Esophagus muscularis mucosa (tissue), 4 donors: Measurements from ENCODE around the gene PDIA2. TPM values are rescaled to one million over a fixed set of nuclear protein-coding genes. Genes with fewer than 3 reads are reported as not detected.
"Not testable (repeated sequence)": the region's sequence is repeated elsewhere in the genome, so short reads cannot be mapped to it uniquely, and the experiment has no call there.

ENCODE experiments used
- DNase-seq: peaks from one replicate; pipeline ENCODE4 v3.0.0-alpha.2; 2017; ENCODE audit errors: extremely low spot score
- H3K27ac ChIP-seq, 4 donors: fragments of 200-600 bp; sonication (generic); replicated peaks in 1 of 4; 1 replicate in 3 of 4; 2 replicates in 1 of 4; pipeline ENCODE4 v1.5.1; 2016 to 2019; ENCODE audit warnings: mild to moderate bottlenecking in 1 of 4
- H3K27me3 ChIP-seq, 4 donors: fragments of 200-600 bp; sonication (generic); one replicate each; pipeline versions ENCODE4 v1.5.1 to v1.6.0; 2016 to 2019
- H3K36me3 ChIP-seq, 4 donors: fragments of 200-600 bp; sonication (generic); one replicate each; pipeline ENCODE4 v1.5.1; 2016 to 2019
- H3K4me1 ChIP-seq, 4 donors: fragments of 200-600 bp; sonication (generic); one replicate each; pipeline ENCODE4 v1.5.1; 2016 to 2019
- H3K4me3 ChIP-seq, 4 donors: fragments of 200-600 bp; sonication (generic); 1 replicate in 2 of 4; 2 replicates in 2 of 4; pipeline ENCODE4 v1.5.1; 2016 to 2019; ENCODE audit warnings: mild to moderate bottlenecking in 4 of 4, moderate library complexity in 1 of 4
- H3K9me3 ChIP-seq, 4 donors: fragments of 200-600 bp; sonication (generic); 1 replicate in 3 of 4; 2 replicates in 1 of 4; pipeline ENCODE4 v1.5.1; 2016 to 2019
- CTCF ChIP-seq, 3 experiments: fragments of 200-600 bp in 2 of 3; fragments of 450-650 bp in 1 of 3; sonication (generic) in 2 of 3; IDR thresholded peaks; one replicate each; pipeline ENCODE4 v1.5.1; 2017 to 2019; ENCODE audit warnings: antibody characterized with exemption in 3 of 3, mild to moderate bottlenecking in 2 of 3, moderate library complexity in 1 of 3
- EP300 ChIP-seq: sonication (generic); formaldehyde crosslinking; IDR thresholded peaks from one replicate; pipeline ENCODE4 v1.6.1; 2017; ENCODE audit warnings: antibody characterized with exemption
- POLR2A ChIP-seq: fragments of 450-650 bp; IDR thresholded peaks from one replicate; pipeline ENCODE4 v1.6.1; 2017; ENCODE audit warnings: antibody characterized with exemption, moderate library complexity, mild to moderate bottlenecking, low read depth
- POLR2AphosphoS5 ChIP-seq, 2 donors: sonication (generic); formaldehyde crosslinking; IDR thresholded peaks; one replicate each; pipeline ENCODE4 v1.6.1; 2017; ENCODE audit warnings: antibody characterized with exemption in 2 of 2
- WGBS: methylation state at CpG from one replicate; pipeline ENCODE4 v1.1.5; 2018; 5-methylcytosine and 5-hydroxymethylcytosine counted together
- intact Hi-C: fragments of 100-400 bp; cut with DNase I; formaldehyde crosslinking; loops from one replicate; pipeline ENCODE4 v1.15.1; 2023
- total RNA-seq, 4 donors: library from RNA; depleted of rRNA; stranded (reverse); fragments of >200 nt; gene quantifications; one replicate each; pipeline versions ENCODE4 v1.1.0 to v1.2.1, GENCODE V29; 2016

The PDIA2 gene
- total RNA-seq, 4 donors from 2014 or later = 0.23 to 1.2 (median 1.0) TPM; not detected in 1

GRCh38 chr16:252366-253337, 30.3 kb upstream of the PDIA2 start:
- no peaks in the 10 kb centered on the region for H3K4me1 ChIP-seq
- no peak for DNase-seq
- intact Hi-C loops = no loop called here
- TF ChIP-seq POLR2A (no peak), POLR2AphosphoS5 (IDR thresholded peaks at IDR 0.05) (no peak), CTCF (IDR thresholded peaks at IDR 0.05) (no peak), EP300 (no peak)
- no peaks in the 10 kb centered on the region for H3K9me3 ChIP-seq
- WGBS = 69% methylated on average over 30 of the region's 30 CpGs
- no peak overlapping the region for H3K27ac ChIP-seq
- H3K36me3 ChIP-seq = peaks cover 23 to 93% (median 70%) of the 10 kb centered on the region in 4 donors
- H3K4me3 ChIP-seq = peak overlapping the region in 1 of 4 donors; percentile 26
- no peaks in the 10 kb centered on the region for H3K27me3 ChIP-seq

GRCh38 chr16:253833-254232, 29.1 kb upstream of the PDIA2 start:
- H3K4me1 ChIP-seq = no peaks in the 10 kb centered on the region
- no peaks in the 10 kb centered on the region for H3K9me3 ChIP-seq
- no peak overlapping the region for H3K4me3 ChIP-seq
- 84% methylated on average over 6 of the region's 6 CpGs for WGBS
- no peak for DNase-seq
- intact Hi-C loops = no loop called here
- H3K27ac ChIP-seq = no peak overlapping the region
- H3K27me3 ChIP-seq = no peaks in the 10 kb centered on the region
- H3K36me3 ChIP-seq = peaks cover 23 to 91% (median 66%) of the 10 kb centered on the region in 4 donors
- TF ChIP-seq EP300 (no peak), POLR2AphosphoS5 (IDR thresholded peaks at IDR 0.05) (no peak), POLR2A (no peak), CTCF (IDR thresholded peaks at IDR 0.05) (no peak)

- Histone ChIP-seq H3K4me1 (no peaks in the 10 kb centered on the region), H3K4me3 (no peak overlapping the region), H3K27me3 (no peaks in the 10 kb centered on the region), H3K27ac (no peak overlapping the region), H3K36me3 (peaks cover 23 to 91% (median 65%) of the 10 kb centered on the region in 4 donors), H3K9me3 (no peaks in the 10 kb centered on the region)
- DNase-seq = no peak
- intact Hi-C loops = no loop called here
- TF ChIP-seq POLR2AphosphoS5 (IDR thresholded peaks at IDR 0.05) (no peak), CTCF (IDR thresholded peaks at IDR 0.05) (no peak), EP300 (no peak), POLR2A (no peak)
- 95% methylated on average over 25 of the region's 25 CpGs for WGBS
Observed at GRCh38 chr16:254461-254860, 28.5 kb upstream of the PDIA2 start.

- Histone ChIP-seq H3K27ac (no peak overlapping the region), H3K27me3 (no peaks in the 10 kb centered on the region), H3K9me3 (no peaks in the 10 kb centered on the region), H3K4me3 (no peak overlapping the region), H3K4me1 (no peaks in the 10 kb centered on the region), H3K36me3 (peaks cover 21 to 91% (median 66%) of the 10 kb centered on the region in 4 donors)
- TF ChIP-seq POLR2A = no peak
- no peak for TF ChIP-seq POLR2AphosphoS5 (IDR thresholded peaks at IDR 0.05)
- 94% methylated on average over 6 of the region's 6 CpGs for WGBS
- intact Hi-C loops = no loop called here
- no peak for DNase-seq
Observed at GRCh38 chr16:255183-255582, 27.8 kb upstream of the PDIA2 start.

GRCh38 chr16:258091-258490, 24.9 kb upstream of the PDIA2 start:
- H3K4me1 ChIP-seq, DNase-seq, H3K4me3 ChIP-seq, H3K9me3 ChIP-seq, H3K27me3 ChIP-seq, H3K27ac ChIP-seq, intact Hi-C loops: not testable (repeated sequence)
- 97% methylated on average over 13 of the region's 13 CpGs for WGBS
- H3K36me3 ChIP-seq = peaks cover 39 to 94% (median 83%) of the 10 kb centered on the region in 4 donors
